ENCODE data around the gene TBCCD1. TPM values are rescaled to one million over a fixed set of nuclear protein-coding genes. Genes with fewer than 3 reads are reported as not detected.
"Not testable (repeated sequence)": the region's sequence is repeated elsewhere in the genome, so short reads cannot be mapped to it uniquely, and the experiment has no call there.

Gene TBCCD1
- total RNA-seq, 1 experiment from 2014 or later = 21.5 TPM

GRCh38 chr3:186599142-186599784 lies 32.1 kb upstream of the TBCCD1 start:
- Histone ChIP-seq H3K36me3 (no peaks in the 10 kb centered on the region), H3K27me3 (no peaks in the 10 kb centered on the region; the same call in 1 of the 2 replicates), H3K9me3 (no peaks in the 10 kb centered on the region), H3K4me3 (no peak overlapping the region)
- no peak for DNase-seq

- no peaks in the 10 kb centered on the region for H3K36me3 ChIP-seq
- no peak for DNase-seq
- no peaks in the 10 kb centered on the region for H3K9me3 ChIP-seq
- no peaks in the 10 kb centered on the region; the same call in 1 of the 2 replicates for H3K27me3 ChIP-seq
- no peak overlapping the region for H3K4me3 ChIP-seq
Observed at GRCh38 chr3:186598794-186599141, 31.6 kb upstream of the TBCCD1 start.

GRCh38 chr3:186598108-186598784 lies 31.1 kb upstream of the TBCCD1 start:
- Histone ChIP-seq H3K9me3 (no peaks in the 10 kb centered on the region), H3K4me3 (no peak overlapping the region), H3K36me3 (no peaks in the 10 kb centered on the region), H3K27me3 (no peaks in the 10 kb centered on the region; the same call in 1 of the 2 replicates)
- peak; percentile 92 for DNase-seq

GRCh38 chr3:186596568-186597287 lies 29.6 kb upstream of the TBCCD1 start:
- H3K36me3 ChIP-seq = no peaks in the 10 kb centered on the region
- no peaks in the 10 kb centered on the region for H3K27me3 ChIP-seq
- no peaks in the 10 kb centered on the region for H3K9me3 ChIP-seq
- DNase-seq = no peak
- H3K4me3 ChIP-seq = no peak overlapping the region

GRCh38 chr3:186594591-186595113 lies 27.5 kb upstream of the TBCCD1 start:
- Histone ChIP-seq H3K9me3 (no peaks in the 10 kb centered on the region), H3K36me3 (no peaks in the 10 kb centered on the region), H3K27me3 (no peaks in the 10 kb centered on the region), H3K4me3 (no peak overlapping the region)
- DNase-seq = no peak

GRCh38 chr3:186593862-186594261 lies 26.7 kb upstream of the TBCCD1 start:
- H3K9me3 ChIP-seq = no peaks in the 10 kb centered on the region

GRCh38 chr3:186592682-186593081 lies 25.5 kb upstream of the TBCCD1 start:
- no peak overlapping the region for H3K4me3 ChIP-seq
- H3K27me3 ChIP-seq = no peaks in the 10 kb centered on the region
- no peak for DNase-seq
- H3K9me3 ChIP-seq = no peaks in the 10 kb centered on the region
- no peaks in the 10 kb centered on the region for H3K36me3 ChIP-seq

More at GRCh38 chr3:186593862-186594261, 26.7 kb upstream of the TBCCD1 start:
- no peak for DNase-seq
- H3K27me3 ChIP-seq = no peaks in the 10 kb centered on the region
- H3K36me3 ChIP-seq = no peaks in the 10 kb centered on the region
- H3K4me3 ChIP-seq = no peak overlapping the region

GRCh38 chr3:186590580-186591295 lies 23.6 kb upstream of the TBCCD1 start:
- no peak overlapping the region for H3K4me3 ChIP-seq
- no peak for DNase-seq
- peaks cover 3% of the 10 kb centered on the region; the same call in 1 of the 2 replicates for H3K36me3 ChIP-seq
- no peaks in the 10 kb centered on the region for H3K9me3 ChIP-seq
- no peaks in the 10 kb centered on the region for H3K27me3 ChIP-seq

GRCh38 chr3:186589856-186590579 lies 22.9 kb upstream of the TBCCD1 start:
- H3K36me3 ChIP-seq = peaks cover 8% of the 10 kb centered on the region
- H3K4me3 ChIP-seq = no peak overlapping the region
- no peaks in the 10 kb centered on the region for H3K27me3 ChIP-seq
- no peaks in the 10 kb centered on the region for H3K9me3 ChIP-seq
- peak; percentile 21 for DNase-seq

GRCh38 chr3:186589121-186589520 lies 22.0 kb upstream of the TBCCD1 start:
- H3K9me3 ChIP-seq = no peaks in the 10 kb centered on the region
- H3K27me3 ChIP-seq = no peaks in the 10 kb centered on the region
- no peak for DNase-seq
- H3K4me3 ChIP-seq = no peak overlapping the region
- peaks cover 17% of the 10 kb centered on the region for H3K36me3 ChIP-seq

- Histone ChIP-seq H3K4me3 (no peak overlapping the region), H3K36me3 (peaks cover 22% of the 10 kb centered on the region), H3K27me3 (no peaks in the 10 kb centered on the region), H3K9me3 (no peaks in the 10 kb centered on the region)
- DNase-seq = no peak
Observed at GRCh38 chr3:186588632-186589031, 21.5 kb upstream of the TBCCD1 start.

- H3K9me3 ChIP-seq = no peaks in the 10 kb centered on the region
- no peaks in the 10 kb centered on the region for H3K27me3 ChIP-seq
- H3K4me3 ChIP-seq = no peak overlapping the region
- no peak for DNase-seq
- peaks cover 34% of the 10 kb centered on the region for H3K36me3 ChIP-seq
Observed at GRCh38 chr3:186587183-186587582, 20.0 kb upstream of the TBCCD1 start.

- not testable (repeated sequence) for H3K4me3 ChIP-seq, DNase-seq, H3K9me3 ChIP-seq, H3K27me3 ChIP-seq
- H3K36me3 ChIP-seq = peaks cover 44% of the 10 kb centered on the region
Observed at GRCh38 chr3:186586245-186586644, 19.1 kb upstream of the TBCCD1 start.

- no peaks in the 10 kb centered on the region for H3K27me3 ChIP-seq
- H3K4me3 ChIP-seq = no peak overlapping the region
- no peaks in the 10 kb centered on the region for H3K9me3 ChIP-seq
- DNase-seq = no peak
- H3K36me3 ChIP-seq = peaks cover 60% of the 10 kb centered on the region
Observed at GRCh38 chr3:186583831-186584230, 16.7 kb upstream of the TBCCD1 start.

GRCh38 chr3:186582541-186582940 lies 15.4 kb upstream of the TBCCD1 start:
- Histone ChIP-seq H3K36me3 (peaks cover 69% of the 10 kb centered on the region), H3K27me3 (no peaks in the 10 kb centered on the region), H3K9me3 (no peaks in the 10 kb centered on the region), H3K4me3 (no peak overlapping the region)
- no peak for DNase-seq

GRCh38 chr3:186580785-186581184 lies 13.6 kb upstream of the TBCCD1 start:
- Histone ChIP-seq H3K27me3 (no peaks in the 10 kb centered on the region), H3K36me3 (peaks cover 84% of the 10 kb centered on the region), H3K9me3 (no peaks in the 10 kb centered on the region), H3K4me3 (no peak overlapping the region)
- no peak for DNase-seq

All from MG63 (cell line).